ENCODE measurements around the gene BCKDHB. TPM values are rescaled to one million over a fixed set of nuclear protein-coding genes. Genes with fewer than 3 reads are reported as not detected.

The BCKDHB gene
- total RNA-seq, 4 donors from 2014 or later: 1.6 to 6.9 (median 4.8) TPM

DNA sequence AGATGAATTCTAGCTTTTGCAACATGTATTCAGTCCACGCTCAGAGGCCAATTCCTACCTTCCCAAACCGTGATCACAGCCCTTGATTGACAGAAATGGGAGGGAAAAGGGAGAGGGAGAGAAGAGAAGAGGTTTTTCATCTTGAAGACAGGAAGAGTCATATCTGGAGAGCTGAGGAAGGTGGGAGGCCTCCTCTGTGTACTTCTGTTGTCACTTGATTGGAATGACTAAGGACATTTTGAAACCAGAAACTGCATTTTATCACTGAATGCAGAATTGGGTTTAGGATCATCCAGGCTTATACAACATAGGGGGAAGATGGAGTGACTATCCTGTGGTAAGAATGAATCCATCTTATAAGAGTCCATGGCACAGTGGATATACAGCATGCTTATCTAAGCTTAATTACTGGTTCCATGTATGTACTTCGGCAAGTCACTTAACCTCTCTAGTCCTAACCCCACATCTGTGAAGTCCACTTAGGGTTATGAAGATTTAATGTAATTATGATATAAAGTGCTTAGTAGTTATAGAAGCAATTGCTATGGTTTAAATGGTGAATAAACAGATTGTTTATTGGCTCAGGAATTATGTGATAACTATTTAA, 144.0 kb downstream of the BCKDHB start:
- no peaks in the 10 kb centered on the region for H3K36me3 ChIP-seq
- H3K27ac ChIP-seq: no peak overlapping the region
- intact Hi-C loops (cut with DNase I; ENCODE audit: low total_unique reads): no loop called here
- no peak for DNase-seq
- no peaks in the 10 kb centered on the region for H3K9me3 ChIP-seq
- no peaks in the 10 kb centered on the region for H3K27me3 ChIP-seq
- peaks cover 0 to 7% of the 10 kb centered on the region in 2 donors for H3K4me1 ChIP-seq
- TF ChIP-seq CTCF (IDR thresholded peaks at IDR 0.05 in 4 of 5, conservative IDR thresholded peaks at IDR 0.05 in 1 of 5) (no peak), POLR2A (IDR thresholded peaks at IDR 0.05) (no peak)
- ATAC-seq: no peak
- no peak overlapping the region for H3K4me3 ChIP-seq
- in situ Hi-C loops (cut with MboI; ENCODE audit: low sequenced_read_pairs in 4 of 4): no loop called here

GRCh38 chr6:80251321-80251720, 144.8 kb downstream of the BCKDHB start:
- in situ Hi-C loops (cut with MboI; ENCODE audit: low sequenced_read_pairs in 4 of 4): no loop called here
- peaks cover 0 to 7% of the 10 kb centered on the region in 2 donors for H3K4me1 ChIP-seq
- H3K36me3 ChIP-seq: no peaks in the 10 kb centered on the region
- no peaks in the 10 kb centered on the region for H3K9me3 ChIP-seq
- no peaks in the 10 kb centered on the region for H3K27me3 ChIP-seq
- ATAC-seq: no peak
- TF ChIP-seq CTCF (IDR thresholded peaks at IDR 0.05 in 4 of 5, conservative IDR thresholded peaks at IDR 0.05 in 1 of 5) (no peak), POLR2A (IDR thresholded peaks at IDR 0.05) (no peak)
- no peak overlapping the region for H3K4me3 ChIP-seq
- H3K27ac ChIP-seq: no peak overlapping the region
- intact Hi-C loops (cut with DNase I; ENCODE audit: low total_unique reads): no loop called here
- no peak for DNase-seq

DNA sequence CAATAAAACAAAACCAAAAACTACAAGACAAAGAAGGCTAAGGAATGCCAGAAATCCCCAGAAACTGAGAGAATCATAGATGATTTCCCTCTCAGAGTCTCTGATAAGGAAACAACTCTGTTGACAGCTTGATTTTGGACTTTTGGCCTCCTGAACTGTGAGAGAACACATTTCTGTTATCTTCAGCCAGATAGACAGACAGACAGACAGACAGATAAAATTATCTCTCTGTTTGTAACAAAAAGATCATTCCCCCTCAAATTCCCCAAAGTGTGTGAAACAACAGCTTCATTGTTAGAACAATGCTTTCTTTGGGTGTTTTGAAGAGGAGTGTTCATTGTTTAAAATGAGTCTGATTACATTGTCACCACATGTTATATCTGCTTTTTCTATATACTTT, 148.2 kb downstream of the BCKDHB start:
- DNase-seq (no peak), ATAC-seq (no peak)
- intact Hi-C loops (cut with DNase I; ENCODE audit: low total_unique reads) (no loop called here), in situ Hi-C loops (cut with MboI; ENCODE audit: low sequenced_read_pairs in 4 of 4) (no loop called here)
- TF ChIP-seq POLR2A (IDR thresholded peaks at IDR 0.05) (no peak), CTCF (IDR thresholded peaks at IDR 0.05 in 4 of 5, conservative IDR thresholded peaks at IDR 0.05 in 1 of 5) (no peak)
- Histone ChIP-seq H3K9me3 (no peaks in the 10 kb centered on the region), H3K4me1 (peaks cover 10 to 12% of the 10 kb centered on the region in 2 donors), H3K27ac (no peak overlapping the region), H3K27me3 (no peaks in the 10 kb centered on the region), H3K36me3 (no peaks in the 10 kb centered on the region), H3K4me3 (no peak overlapping the region)

DNA sequence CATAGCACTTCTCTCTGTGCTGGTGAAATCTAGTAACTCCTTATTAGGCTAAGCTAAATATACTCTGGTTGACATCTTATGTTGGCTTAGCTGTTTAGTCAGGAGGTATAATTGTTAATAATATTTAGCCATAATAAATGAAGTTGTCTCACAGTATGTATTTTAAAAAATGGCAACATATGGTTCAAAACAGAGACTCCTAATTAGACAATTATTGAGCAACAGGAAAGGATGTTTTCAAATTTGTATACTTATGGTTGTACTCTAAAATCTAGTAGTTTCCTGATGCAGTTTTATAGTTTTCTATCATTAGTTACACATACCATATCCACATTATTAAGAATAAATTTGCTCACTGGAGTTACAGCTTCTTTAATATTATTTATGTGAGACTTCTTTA, 150.2 kb downstream of the BCKDHB start:
- intact Hi-C loops (cut with DNase I; ENCODE audit: low total_unique reads): no loop called here

More for the DNA sequence above, 150.2 kb downstream of the BCKDHB start:
- no peak overlapping the region for H3K4me3 ChIP-seq
- in situ Hi-C loops (cut with MboI; ENCODE audit: low sequenced_read_pairs in 4 of 4): no loop called here
- no peak overlapping the region for H3K27ac ChIP-seq
- DNase-seq (no peak), ATAC-seq (no peak)
- TF ChIP-seq CTCF (IDR thresholded peaks at IDR 0.05 in 4 of 5, conservative IDR thresholded peaks at IDR 0.05 in 1 of 5) (no peak), POLR2A (IDR thresholded peaks at IDR 0.05) (no peak)
- no peaks in the 10 kb centered on the region for H3K27me3 ChIP-seq
- no peaks in the 10 kb centered on the region for H3K36me3 ChIP-seq
- no peaks in the 10 kb centered on the region for H3K9me3 ChIP-seq
- peaks cover 10 to 12% of the 10 kb centered on the region in 2 donors for H3K4me1 ChIP-seq

All from gastrocnemius medialis (tissue), 4 donors.